ENCODE results near the gene ACTR6. TPM values are rescaled to one million over a fixed set of nuclear protein-coding genes. Genes with fewer than 3 reads are reported as not detected.

ACTR6 gene
- total RNA-seq, 1 donor from 2014 or later, result 36.0 TPM

DNA sequence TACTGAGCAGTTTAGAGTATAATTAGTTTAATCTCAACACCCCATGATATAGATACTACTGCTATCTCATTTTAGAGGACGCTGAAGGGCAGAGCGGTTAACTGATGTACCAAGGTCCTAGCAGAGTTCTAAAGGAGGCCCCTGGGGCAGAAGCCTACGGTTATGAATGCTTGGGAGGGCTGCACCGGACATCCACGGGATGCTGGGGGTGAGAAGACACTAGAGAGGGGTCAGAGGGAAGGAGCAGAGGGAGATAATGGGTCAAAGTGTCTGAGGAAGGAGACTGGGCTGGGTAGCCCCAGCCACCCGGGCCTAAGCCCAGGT lies 1.6 kb upstream of the ACTR6 start:
- Mint-ChIP-seq H3K27me3 (ENCODE audit: unreplicated experiment) (peaks cover 10% of the 10 kb centered on the region), H3K4me3 (ENCODE audit: unreplicated experiment) (peak overlapping the region; percentile 90), H3K9me3 (ENCODE audit: unreplicated experiment) (peaks cover 8% of the 10 kb centered on the region), H3K36me3 (ENCODE audit: unreplicated experiment) (no peaks in the 10 kb centered on the region), H3K27ac (ENCODE audit: unreplicated experiment) (no peak overlapping the region), H3K4me1 (ENCODE audit: low read depth, unreplicated experiment) (no peaks in the 10 kb centered on the region)
- TF ChIP-seq, protein P1, sequence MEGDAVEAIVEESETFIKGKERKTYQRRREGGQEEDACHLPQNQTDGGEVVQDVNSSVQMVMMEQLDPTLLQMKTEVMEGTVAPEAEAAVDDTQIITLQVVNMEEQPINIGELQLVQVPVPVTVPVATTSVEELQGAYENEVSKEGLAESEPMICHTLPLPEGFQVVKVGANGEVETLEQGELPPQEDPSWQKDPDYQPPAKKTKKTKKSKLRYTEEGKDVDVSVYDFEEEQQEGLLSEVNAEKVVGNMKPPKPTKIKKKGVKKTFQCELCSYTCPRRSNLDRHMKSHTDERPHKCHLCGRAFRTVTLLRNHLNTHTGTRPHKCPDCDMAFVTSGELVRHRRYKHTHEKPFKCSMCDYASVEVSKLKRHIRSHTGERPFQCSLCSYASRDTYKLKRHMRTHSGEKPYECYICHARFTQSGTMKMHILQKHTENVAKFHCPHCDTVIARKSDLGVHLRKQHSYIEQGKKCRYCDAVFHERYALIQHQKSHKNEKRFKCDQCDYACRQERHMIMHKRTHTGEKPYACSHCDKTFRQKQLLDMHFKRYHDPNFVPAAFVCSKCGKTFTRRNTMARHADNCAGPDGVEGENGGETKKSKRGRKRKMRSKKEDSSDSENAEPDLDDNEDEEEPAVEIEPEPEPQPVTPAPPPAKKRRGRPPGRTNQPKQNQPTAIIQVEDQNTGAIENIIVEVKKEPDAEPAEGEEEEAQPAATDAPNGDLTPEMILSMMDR (IDR thresholded peaks at IDR 0.05; ENCODE audit: partially characterized antibody, unreplicated experiment), result no peak
- DNase-seq, result no peak

DNA sequence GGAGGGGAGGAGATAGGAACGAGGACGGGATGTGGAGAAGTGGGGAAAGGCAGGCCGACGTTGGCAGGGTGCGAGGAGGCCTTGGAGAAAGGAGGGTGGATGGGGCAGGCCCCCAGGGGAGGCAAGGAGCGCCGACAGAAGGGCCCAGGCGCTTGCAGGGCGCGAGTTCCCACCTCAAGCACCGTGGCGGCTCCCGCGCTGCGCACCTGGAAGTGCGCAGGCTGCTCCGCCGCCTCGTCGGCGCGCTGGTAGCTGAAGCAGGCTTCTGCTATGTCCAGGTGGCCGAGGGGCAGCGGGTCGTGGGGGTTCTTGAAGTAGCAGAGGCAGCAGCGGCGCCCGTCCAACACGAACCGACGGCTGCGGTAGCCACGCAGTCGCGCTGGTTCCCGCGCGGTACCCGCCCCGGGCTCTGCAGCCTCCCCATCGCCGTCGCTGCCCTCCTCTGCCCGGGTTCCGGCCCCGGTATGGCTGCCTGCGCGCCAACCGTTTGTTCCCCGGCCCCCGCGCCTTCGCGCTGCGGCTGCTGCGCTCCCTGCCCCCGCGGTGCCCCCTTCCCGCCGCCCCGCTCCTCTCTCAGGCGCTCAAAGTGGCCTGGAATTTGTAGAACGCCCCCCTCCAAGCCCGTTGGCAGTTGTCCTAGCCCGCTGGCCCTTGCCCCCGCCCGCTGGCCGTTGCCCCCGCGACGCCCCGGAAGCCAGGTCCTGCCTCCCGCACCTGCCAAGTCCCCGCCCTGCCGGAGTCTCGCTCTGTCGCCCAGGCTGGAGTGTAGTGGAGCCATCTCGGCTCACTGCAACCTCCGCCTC lies 1.1 kb upstream of the ACTR6 start:
- H3K27me3 Mint-ChIP-seq (ENCODE audit: unreplicated experiment), result peaks cover 10% of the 10 kb centered on the region
- peak; percentile 69 for DNase-seq
- TF ChIP-seq, protein P1 (IDR thresholded peaks at IDR 0.05; ENCODE audit: partially characterized antibody, unreplicated experiment), result no peak
- H3K4me3 Mint-ChIP-seq (ENCODE audit: unreplicated experiment), result peak overlapping the region; percentile 98
- H3K36me3 Mint-ChIP-seq (ENCODE audit: unreplicated experiment), result no peaks in the 10 kb centered on the region
- peaks cover 8% of the 10 kb centered on the region for H3K9me3 Mint-ChIP-seq (ENCODE audit: unreplicated experiment)
- H3K4me1 Mint-ChIP-seq (ENCODE audit: low read depth, unreplicated experiment), result no peaks in the 10 kb centered on the region
- no peak overlapping the region for H3K27ac Mint-ChIP-seq (ENCODE audit: unreplicated experiment)

DNA sequence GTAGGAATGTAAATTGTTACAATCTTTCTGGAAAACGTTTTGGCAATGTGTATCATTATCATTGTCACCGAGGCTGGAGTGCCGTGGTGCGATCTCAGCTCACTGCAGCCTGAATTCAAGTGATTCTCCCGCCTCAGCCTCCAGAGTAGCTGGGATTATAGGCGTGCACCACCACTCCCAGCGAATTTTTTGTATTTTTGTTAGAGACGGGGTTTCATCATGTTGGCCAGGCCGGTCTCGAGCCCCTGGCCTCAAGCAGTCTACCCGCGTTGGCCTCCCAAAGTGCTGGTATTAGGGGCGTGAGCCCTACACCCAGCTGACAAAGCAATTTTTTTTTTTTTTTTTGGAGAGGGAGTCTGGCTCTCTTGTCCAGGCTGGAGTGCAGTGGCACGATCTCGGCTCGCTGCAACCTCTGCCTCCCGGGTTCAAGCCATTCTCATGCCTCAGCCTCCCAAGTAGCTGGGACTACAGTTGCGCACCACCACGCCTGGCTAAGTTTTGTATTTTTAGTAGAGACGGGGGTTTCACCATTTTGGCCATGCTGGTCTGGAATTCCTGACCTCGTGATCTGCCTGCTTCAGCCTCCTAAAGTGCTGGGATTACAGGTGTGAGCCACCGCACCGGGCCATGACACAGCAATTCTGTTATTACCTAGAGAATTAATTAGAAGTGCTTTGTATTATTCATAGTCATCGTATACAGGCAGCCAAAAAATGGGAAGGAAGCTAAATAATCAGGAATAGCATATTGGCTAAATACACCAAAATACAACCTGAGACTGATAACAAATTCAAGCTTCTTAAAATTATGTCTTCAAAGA lies 1.2 kb downstream of the ACTR6 start:
- Mint-ChIP-seq H3K9me3 (ENCODE audit: unreplicated experiment) (peaks cover 8% of the 10 kb centered on the region), H3K27me3 (ENCODE audit: unreplicated experiment) (peaks cover 10% of the 10 kb centered on the region), H3K36me3 (ENCODE audit: unreplicated experiment) (no peaks in the 10 kb centered on the region), H3K4me1 (ENCODE audit: low read depth, unreplicated experiment) (no peaks in the 10 kb centered on the region), H3K4me3 (ENCODE audit: unreplicated experiment) (peak overlapping the region; percentile 98), H3K27ac (ENCODE audit: unreplicated experiment) (peak overlapping the region; percentile 55)
- TF ChIP-seq, protein P1 (IDR thresholded peaks at IDR 0.05; ENCODE audit: partially characterized antibody, unreplicated experiment), result no peak
- no peak for DNase-seq

DNA sequence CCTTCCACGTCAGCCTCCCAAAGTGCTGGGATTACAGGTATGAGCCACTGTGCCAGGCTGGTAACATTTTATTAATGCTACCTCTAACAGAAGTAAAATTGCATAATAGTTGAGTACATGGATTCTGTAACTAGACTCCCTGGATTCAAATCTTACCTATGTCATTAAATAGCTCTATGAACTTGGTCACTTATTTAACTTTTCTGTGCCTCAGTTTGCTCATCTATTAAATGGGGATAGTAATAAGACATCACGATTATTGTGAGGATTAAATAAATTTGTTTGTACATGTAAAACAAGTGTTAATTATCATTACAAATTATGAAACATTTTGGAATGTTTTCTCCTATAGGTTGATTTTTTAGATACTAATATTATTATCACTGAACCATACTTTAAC lies 6.7 kb downstream of the ACTR6 start:
- Mint-ChIP-seq H3K27me3 (ENCODE audit: unreplicated experiment) (peaks cover 2% of the 10 kb centered on the region), H3K36me3 (ENCODE audit: unreplicated experiment) (no peaks in the 10 kb centered on the region), H3K9me3 (ENCODE audit: unreplicated experiment) (no peaks in the 10 kb centered on the region), H3K4me3 (ENCODE audit: unreplicated experiment) (no peak overlapping the region), H3K4me1 (ENCODE audit: low read depth, unreplicated experiment) (no peaks in the 10 kb centered on the region), H3K27ac (ENCODE audit: unreplicated experiment) (no peak overlapping the region)
- TF ChIP-seq, protein P1 (IDR thresholded peaks at IDR 0.05; ENCODE audit: partially characterized antibody, unreplicated experiment), result no peak
- DNase-seq, result no peak

DNA sequence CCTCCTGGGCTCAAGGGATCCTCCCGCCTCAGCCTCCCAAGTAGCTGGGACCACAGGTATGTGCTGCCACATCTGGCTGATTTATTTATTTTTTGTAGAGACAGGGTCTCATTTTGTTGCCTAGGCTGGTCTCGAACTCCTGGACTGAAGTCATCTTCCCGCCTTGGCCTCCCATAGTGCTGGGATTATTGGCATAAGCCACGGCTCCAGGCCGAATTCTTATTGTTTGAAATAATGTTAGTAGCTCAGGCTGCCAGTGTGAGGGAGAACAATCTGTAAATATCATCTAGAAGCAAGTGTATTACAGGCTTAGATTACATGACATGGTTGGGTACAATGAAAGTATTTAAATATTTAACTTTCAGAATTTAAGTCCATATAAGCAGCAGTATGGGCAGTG lies 8.2 kb downstream of the ACTR6 start:
- no peak for DNase-seq
- no peak overlapping the region for H3K27ac Mint-ChIP-seq (ENCODE audit: unreplicated experiment)
- H3K4me1 Mint-ChIP-seq (ENCODE audit: low read depth, unreplicated experiment), result no peaks in the 10 kb centered on the region
- H3K27me3 Mint-ChIP-seq (ENCODE audit: unreplicated experiment), result no peaks in the 10 kb centered on the region
- no peaks in the 10 kb centered on the region for H3K9me3 Mint-ChIP-seq (ENCODE audit: unreplicated experiment)
- TF ChIP-seq, protein P1 (IDR thresholded peaks at IDR 0.05; ENCODE audit: partially characterized antibody, unreplicated experiment), result no peak
- no peak overlapping the region for H3K4me3 Mint-ChIP-seq (ENCODE audit: unreplicated experiment)
- H3K36me3 Mint-ChIP-seq (ENCODE audit: unreplicated experiment), result no peaks in the 10 kb centered on the region

All from glutamatergic neuron (in vitro differentiated cells).